Tongue (tissue), 2 donors: ENCODE results near the gene NECAB3. TPM values are rescaled to one million over a fixed set of nuclear protein-coding genes. Genes with fewer than 3 reads are reported as not detected.
"Not testable (repeated sequence)": the region's sequence is repeated elsewhere in the genome, so short reads cannot be mapped to it uniquely, and the experiment has no call there.

ENCODE experiments used
- DNase-seq: peaks from one replicate; pipeline ENCODE4 v3.0.0-alpha.2; 2015
- total RNA-seq: library from RNA; depleted of rRNA; stranded (reverse); fragments of >200 nt; gene quantifications from one replicate; pipeline ENCODE4 v1.2.3, GENCODE V29; 2014

The NECAB3 gene
- total RNA-seq, 1 donor from 2014 or later = 46.5 TPM

GRCh38 chr20:33650111-33650752 lies 24.0 kb downstream of the NECAB3 start:
- DNase-seq = no peak

GRCh38 chr20:33649201-33649681 lies 25.0 kb downstream of the NECAB3 start:
- peak; percentile 86 for DNase-seq

GRCh38 chr20:33648396-33649004 lies 25.7 kb downstream of the NECAB3 start:
- DNase-seq = no peak

GRCh38 chr20:33647603-33648395 lies 26.4 kb downstream of the NECAB3 start:
- no peak for DNase-seq

GRCh38 chr20:33646959-33647602 lies 27.1 kb downstream of the NECAB3 start:
- not testable (repeated sequence) for DNase-seq

GRCh38 chr20:33646191-33646590 lies 28.0 kb downstream of the NECAB3 start:
- no peak for DNase-seq

GRCh38 chr20:33645396-33645795 lies 28.8 kb downstream of the NECAB3 start:
- DNase-seq = no peak

GRCh38 chr20:33645072-33645358 lies 29.2 kb downstream of the NECAB3 start:
- no peak for DNase-seq

GRCh38 chr20:33644313-33645071 lies 29.7 kb downstream of the NECAB3 start:
- DNase-seq = no peak

- no peak for DNase-seq
Observed at GRCh38 chr20:33640287-33640686, 33.9 kb downstream of the NECAB3 start.

- DNase-seq = no peak
Observed at GRCh38 chr20:33636776-33637175, 37.5 kb downstream of the NECAB3 start.

- no peak for DNase-seq
Observed at GRCh38 chr20:33635341-33635740, 38.9 kb downstream of the NECAB3 start.

GRCh38 chr20:33631910-33632309 lies 42.3 kb downstream of the NECAB3 start:
- not testable (repeated sequence) for DNase-seq

- no peak for DNase-seq
Observed at GRCh38 chr20:33630507-33630906, 43.7 kb downstream of the NECAB3 start.

GRCh38 chr20:33629979-33630378 lies 44.2 kb downstream of the NECAB3 start:
- DNase-seq = no peak

GRCh38 chr20:33629533-33629932 lies 44.7 kb downstream of the NECAB3 start:
- DNase-seq = no peak

GRCh38 chr20:33627577-33628216 lies 46.5 kb downstream of the NECAB3 start:
- no peak for DNase-seq

GRCh38 chr20:33626190-33626589 lies 48.0 kb downstream of the NECAB3 start:
- no peak for DNase-seq

- DNase-seq = no peak
Observed at GRCh38 chr20:33624399-33624798, 49.8 kb downstream of the NECAB3 start.

GRCh38 chr20:33622705-33623365 lies 51.4 kb downstream of the NECAB3 start:
- DNase-seq = no peak
